Measurements from ENCODE around the gene PCAT7.
A peak's percentile ranks its signal among the peaks of the same experiment; 100 is the strongest.

PCAT7 gene

DNA sequence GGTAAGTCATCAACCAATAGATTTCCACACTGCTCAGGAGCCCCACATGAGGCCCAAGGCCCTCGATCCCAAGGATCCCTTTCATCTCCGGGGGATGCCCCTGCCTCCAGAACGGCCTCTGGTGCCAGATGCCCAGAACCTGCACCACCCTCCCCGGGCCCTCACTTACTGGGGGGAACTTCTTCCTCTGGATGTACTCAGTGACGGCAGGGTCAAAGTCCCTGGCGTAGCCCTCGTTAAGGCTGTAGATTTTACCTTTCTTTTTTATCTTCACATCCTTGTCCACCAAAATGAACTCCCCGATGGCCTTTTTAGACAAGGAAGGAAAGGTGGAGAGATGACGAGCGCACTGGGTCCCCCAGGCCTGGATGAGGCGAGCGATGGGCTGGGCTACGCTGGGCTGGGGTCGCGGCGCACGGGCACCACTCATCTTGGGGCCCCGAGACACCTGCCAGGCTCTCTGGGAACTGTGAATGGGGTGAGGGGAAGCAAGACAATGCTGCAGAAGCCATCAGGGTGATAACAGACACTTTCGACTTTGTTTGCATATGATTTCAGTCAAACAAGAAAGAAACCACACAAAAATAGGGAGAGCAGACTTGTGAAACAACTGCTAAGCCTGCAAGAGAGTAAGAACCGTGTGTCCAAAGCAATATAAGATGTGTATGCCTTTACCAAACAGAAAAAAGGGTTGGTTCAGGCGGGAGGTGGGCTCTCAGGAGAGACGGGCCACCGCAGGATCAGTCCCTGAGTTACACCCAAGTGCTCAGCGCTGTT lies 52.0 kb downstream of the PCAT7 start:
- DNase-seq: no peak

GRCh38 chr9:94607423-94607691 lies 52.5 kb downstream of the PCAT7 start:
- no peak for DNase-seq

DNA sequence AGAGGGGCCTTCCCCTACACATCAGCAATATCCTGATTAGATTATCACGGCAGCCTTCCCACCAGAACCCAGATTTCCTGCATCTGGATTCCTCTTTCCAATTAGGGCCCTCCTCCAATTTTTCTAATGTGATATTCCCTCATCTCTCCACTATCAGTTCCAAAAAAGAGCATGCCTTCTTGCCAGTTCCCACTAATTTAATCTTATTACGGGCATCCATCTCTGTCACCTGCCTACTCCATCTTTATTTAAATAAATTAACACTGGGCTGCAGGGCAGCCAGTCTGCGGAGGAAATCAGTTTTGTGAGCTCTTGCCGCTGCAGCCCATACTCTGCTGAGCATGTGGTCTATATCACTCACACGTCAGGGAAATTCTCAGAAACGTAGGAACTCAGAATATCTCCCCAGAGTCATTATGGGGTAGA lies 55.3 kb downstream of the PCAT7 start:
- DNase-seq: no peak

- peak; percentile 17 for DNase-seq
Observed at GRCh38 chr9:94611638-94612068, 56.8 kb downstream of the PCAT7 start.

GRCh38 chr9:94612071-94612470 lies 57.2 kb downstream of the PCAT7 start:
- no peak for DNase-seq

DNA sequence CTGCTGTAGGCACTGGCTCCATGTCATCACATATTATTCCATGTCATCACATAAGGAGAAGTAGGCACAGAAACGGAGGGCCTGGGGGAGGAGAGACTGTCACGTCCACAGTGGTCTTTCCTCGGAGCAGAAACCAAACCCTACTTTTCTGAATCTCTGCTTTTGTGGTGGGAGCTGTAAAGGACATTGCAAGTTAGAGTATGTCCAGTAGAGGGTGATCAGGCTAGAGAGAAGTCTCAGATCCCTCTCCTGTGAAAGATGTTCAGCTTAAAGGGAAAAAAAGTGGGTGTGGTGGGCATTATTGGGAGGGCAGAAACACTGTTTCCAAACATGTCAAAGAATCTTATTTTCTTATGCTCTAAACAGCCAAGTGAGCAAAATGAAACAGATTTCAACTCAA lies 58.1 kb downstream of the PCAT7 start:
- no peak for DNase-seq

- DNase-seq: no peak
Observed at GRCh38 chr9:94619026-94619425, 64.1 kb downstream of the PCAT7 start.
